ENCODE data around the gene EFNA3. TPM values are rescaled to one million over a fixed set of nuclear protein-coding genes. Genes with fewer than 3 reads are reported as not detected.

The EFNA3 gene
- total and polyA plus RNA-seq, 2 donors (not counting 3 experiments of a cell fraction or from before 2014, with no cell fraction given) = 2.2 to 2.5 TPM

DNA sequence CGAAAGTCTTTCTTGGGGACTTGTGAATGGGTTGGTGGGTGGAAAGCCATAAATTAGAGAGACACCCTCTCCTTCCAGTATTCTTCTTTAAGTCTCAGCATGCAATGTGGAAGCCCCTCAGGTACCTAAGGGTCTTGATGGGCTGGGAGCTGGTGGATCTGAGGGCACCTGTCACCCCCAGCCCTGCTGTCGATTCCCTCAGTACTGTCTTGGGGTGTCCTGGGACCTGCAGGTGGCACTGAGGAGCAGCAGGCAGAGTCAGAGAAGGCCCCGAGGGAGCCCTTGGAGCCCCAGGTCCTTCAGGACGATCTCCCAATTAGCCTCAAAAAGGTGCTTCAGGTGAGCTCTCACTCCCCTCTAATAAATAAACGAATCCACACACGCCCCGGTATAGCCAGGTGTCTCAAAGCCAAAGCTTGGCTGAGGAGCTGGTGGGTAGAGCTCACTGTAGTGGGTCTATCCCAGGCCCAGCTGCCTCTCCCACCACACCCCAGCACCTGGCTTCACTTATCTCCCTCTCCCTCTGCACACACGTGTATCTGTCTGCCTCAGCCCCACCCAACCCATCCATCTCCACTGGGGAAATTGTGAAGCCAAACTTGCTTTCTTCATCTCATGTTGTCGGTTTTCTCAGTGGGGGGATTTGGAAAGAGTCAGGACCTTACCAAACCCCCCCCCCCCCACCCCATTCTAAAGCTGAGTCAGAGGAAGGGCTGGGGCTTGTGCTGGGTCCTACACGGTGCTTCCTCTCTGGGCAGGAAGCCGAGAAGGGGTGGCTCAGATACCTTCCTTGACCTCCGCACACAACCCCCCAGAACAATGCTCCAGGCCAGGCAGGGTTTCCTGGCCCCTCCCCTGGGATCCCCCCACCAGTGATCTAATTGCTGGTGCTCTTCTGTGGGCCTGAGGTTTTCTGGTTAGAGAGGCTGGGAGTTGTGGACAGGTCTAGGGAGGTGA is 25.9 kb upstream of the EFNA3 start:
- H3K4me3 ChIP-seq (replicated peaks in 1 of 3; ENCODE audit: insufficient read depth in 1 of 3, low read depth in 1 of 3, low read length in 3 of 3) = peak overlapping the region; percentile 66 to 75 (median 74)
- H2AFZ ChIP-seq (ENCODE audit: low read depth, low read length) = no peak overlapping the region
- peak overlapping the region; percentile 42 for H3K9ac ChIP-seq (replicated peaks; ENCODE audit: extremely low read depth, insufficient read depth, low read length)
- DNase-seq (ENCODE audit: low read depth, low spot score) (peak; percentile 59), FAIRE-seq (peak; percentile 98)
- H3K27me3 ChIP-seq (ENCODE audit: control insufficient read depth in 2 of 2, insufficient read depth in 2 of 2, low read length in 2 of 2) = no peaks in the 10 kb centered on the region
- H3K9me3 ChIP-seq (replicated peaks; ENCODE audit: control insufficient read depth, insufficient read depth, low read length) = no peaks in the 10 kb centered on the region
- ChIA-PET POLR2A (interaction anchor here (0.6 kb wide), 1 partner anchor 59 kb away, joined by 4 read pairs; no protein-coding TSS in a partner anchor), CTCF (interaction anchor here (0.6 to 6.1 kb wide), 14 partner anchors 8 to 1884 kb away, joined by 3 to 59 read pairs (median 5); partner anchors contain the start of genes EFNA3, EFNA4, KRTCAP2 and LENEP)
- peaks cover 21% of the 10 kb centered on the region for H3K79me2 ChIP-seq (ENCODE audit: control insufficient read depth, insufficient read depth, low read length)
- TF ChIP-seq GATA2 (IDR thresholded peaks at IDR 0.05; ENCODE audit: insufficient read depth, insufficient read length, low read depth, low read length) = no peak
- TF ChIP-seq, protein P1, sequence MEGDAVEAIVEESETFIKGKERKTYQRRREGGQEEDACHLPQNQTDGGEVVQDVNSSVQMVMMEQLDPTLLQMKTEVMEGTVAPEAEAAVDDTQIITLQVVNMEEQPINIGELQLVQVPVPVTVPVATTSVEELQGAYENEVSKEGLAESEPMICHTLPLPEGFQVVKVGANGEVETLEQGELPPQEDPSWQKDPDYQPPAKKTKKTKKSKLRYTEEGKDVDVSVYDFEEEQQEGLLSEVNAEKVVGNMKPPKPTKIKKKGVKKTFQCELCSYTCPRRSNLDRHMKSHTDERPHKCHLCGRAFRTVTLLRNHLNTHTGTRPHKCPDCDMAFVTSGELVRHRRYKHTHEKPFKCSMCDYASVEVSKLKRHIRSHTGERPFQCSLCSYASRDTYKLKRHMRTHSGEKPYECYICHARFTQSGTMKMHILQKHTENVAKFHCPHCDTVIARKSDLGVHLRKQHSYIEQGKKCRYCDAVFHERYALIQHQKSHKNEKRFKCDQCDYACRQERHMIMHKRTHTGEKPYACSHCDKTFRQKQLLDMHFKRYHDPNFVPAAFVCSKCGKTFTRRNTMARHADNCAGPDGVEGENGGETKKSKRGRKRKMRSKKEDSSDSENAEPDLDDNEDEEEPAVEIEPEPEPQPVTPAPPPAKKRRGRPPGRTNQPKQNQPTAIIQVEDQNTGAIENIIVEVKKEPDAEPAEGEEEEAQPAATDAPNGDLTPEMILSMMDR (IDR thresholded peaks at IDR 0.05; ENCODE audit: extremely low read depth in 1 of 2, insufficient read depth in 1 of 2, low read depth in 1 of 2, low read length in 2 of 2) = peak in 1 of 2 donors; percentile 46
- TF ChIP-seq, protein P2, sequence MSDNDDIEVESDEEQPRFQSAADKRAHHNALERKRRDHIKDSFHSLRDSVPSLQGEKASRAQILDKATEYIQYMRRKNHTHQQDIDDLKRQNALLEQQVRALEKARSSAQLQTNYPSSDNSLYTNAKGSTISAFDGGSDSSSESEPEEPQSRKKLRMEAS (IDR thresholded peaks at IDR 0.05; ENCODE audit: insufficient read depth, insufficient read length) = no peak
- TF ChIP-seq JUN (IDR thresholded peaks at IDR 0.05; ENCODE audit: borderline replicate concordance, insufficient read depth, insufficient read length, low read depth) = no peak
- no peak for TF ChIP-seq MYC (IDR thresholded peaks at IDR 0.05; ENCODE audit: low read depth, low read length)
- no peak for TF ChIP-seq FOS (IDR thresholded peaks at IDR 0.05; ENCODE audit: borderline replicate concordance, insufficient read depth, low read length)
- peak; percentile 15 for TF ChIP-seq POLR2AphosphoS5 (IDR thresholded peaks at IDR 0.05; ENCODE audit: insufficient read depth, low read depth, low read length)
- TF ChIP-seq EZH2 (IDR thresholded peaks at IDR 0.05; ENCODE audit: borderline replicate concordance, low read depth, low read length, severe bottlenecking) = no peak
- TF ChIP-seq POLR2A (IDR thresholded peaks at IDR 0.05; ENCODE audit: low read depth, low read length) = peak; percentile 68
- no peaks in the 10 kb centered on the region for H4K20me1 ChIP-seq (replicated peaks; ENCODE audit: control insufficient read depth, extremely low read depth, insufficient read depth, low read length)
- H3K4me1 ChIP-seq (ENCODE audit: control insufficient read depth, extremely low read depth, insufficient read depth, low read length) = peaks cover 24% of the 10 kb centered on the region
- TSS peak; percentile 7 for BruUV-seq (replicated peaks)
- H3K27ac ChIP-seq (ENCODE audit: insufficient read depth, low read depth, low read length) = peak overlapping the region; percentile 48
- dilution Hi-C loops (cut with MboI; ENCODE audit: extremely low pct_ligation_motif_present, low sequenced_read_pairs) (no loop called here), intact Hi-C loops (cut with micrococcal nuclease) (loop anchor here (1.0 kb wide), 2 partner anchors 9 to 33 kb away; no protein-coding TSS in a partner anchor)
- H3K4me2 ChIP-seq (ENCODE audit: insufficient read depth, low read length) = peak overlapping the region; percentile 86
- H3K9me1 ChIP-seq (replicated peaks; ENCODE audit: control insufficient read depth, extremely low read depth, insufficient read depth, low read length) = no peaks in the 10 kb centered on the region
- peaks cover 7 to 26% of the 10 kb centered on the region in 2 experiments for H3K36me3 ChIP-seq (ENCODE audit: control insufficient read depth in 2 of 2, extremely low read depth in 1 of 2, insufficient read depth in 2 of 2, low read length in 2 of 2)

All from endothelial cell of umbilical vein (primary cell).